ENCODE measurements around the gene FIP1L1.

DNA sequence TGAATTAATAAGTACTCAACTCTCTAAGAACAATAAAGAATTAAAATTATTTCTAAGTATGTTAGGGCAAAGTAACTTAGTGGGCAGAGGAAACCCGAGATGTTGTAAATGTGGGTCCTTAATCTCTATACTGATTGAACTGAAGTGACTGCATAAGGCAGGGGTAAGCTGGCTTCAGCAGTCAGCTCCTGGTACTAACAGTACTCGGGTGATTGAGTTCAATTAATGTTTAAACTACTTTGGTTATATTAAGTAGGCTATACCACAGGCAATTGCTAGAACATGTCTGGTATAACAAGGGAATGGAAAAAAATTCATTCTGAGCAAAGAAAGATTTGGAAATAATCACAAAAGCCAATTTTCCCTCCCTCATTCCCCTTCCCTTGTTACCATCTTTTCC, 123.1 kb downstream of the FIP1L1 start:
- TF ChIP-seq, protein P1, sequence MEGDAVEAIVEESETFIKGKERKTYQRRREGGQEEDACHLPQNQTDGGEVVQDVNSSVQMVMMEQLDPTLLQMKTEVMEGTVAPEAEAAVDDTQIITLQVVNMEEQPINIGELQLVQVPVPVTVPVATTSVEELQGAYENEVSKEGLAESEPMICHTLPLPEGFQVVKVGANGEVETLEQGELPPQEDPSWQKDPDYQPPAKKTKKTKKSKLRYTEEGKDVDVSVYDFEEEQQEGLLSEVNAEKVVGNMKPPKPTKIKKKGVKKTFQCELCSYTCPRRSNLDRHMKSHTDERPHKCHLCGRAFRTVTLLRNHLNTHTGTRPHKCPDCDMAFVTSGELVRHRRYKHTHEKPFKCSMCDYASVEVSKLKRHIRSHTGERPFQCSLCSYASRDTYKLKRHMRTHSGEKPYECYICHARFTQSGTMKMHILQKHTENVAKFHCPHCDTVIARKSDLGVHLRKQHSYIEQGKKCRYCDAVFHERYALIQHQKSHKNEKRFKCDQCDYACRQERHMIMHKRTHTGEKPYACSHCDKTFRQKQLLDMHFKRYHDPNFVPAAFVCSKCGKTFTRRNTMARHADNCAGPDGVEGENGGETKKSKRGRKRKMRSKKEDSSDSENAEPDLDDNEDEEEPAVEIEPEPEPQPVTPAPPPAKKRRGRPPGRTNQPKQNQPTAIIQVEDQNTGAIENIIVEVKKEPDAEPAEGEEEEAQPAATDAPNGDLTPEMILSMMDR (IDR thresholded peaks at IDR 0.05), result no peak
- no peak for TF ChIP-seq POLR2AphosphoS5 (IDR thresholded peaks at IDR 0.05; ENCODE audit: insufficient read depth in 1 of 2, low read depth in 1 of 2)

Data from vagina (tissue), 2 donors.